Hepatocyte (in vitro differentiated cells): ENCODE data around the gene RAB8A.

Experiments used
- CTCF ChIP-seq: fragments of 200-600 bp; sonication (generic); IDR thresholded peaks from 2 replicates; pipeline ENCODE4 v1.5.1; 2016; ENCODE audit warnings: antibody characterized with exemption, mild to moderate bottlenecking; ENCODE audit not compliant: poor library complexity
- EZH2 ChIP-seq: fragments of 200-600 bp; sonication (generic); IDR thresholded peaks from 2 replicates; pipeline ENCODE4 v1.6.1; 2016; ENCODE audit warnings: antibody characterized with exemption, mild to moderate bottlenecking, borderline replicate concordance

GRCh38 chr19:16098821-16099220 lies 12.9 kb upstream of the RAB8A start:
- TF ChIP-seq CTCF (no peak), EZH2 (no peak)
